ENCODE measurements around the gene UBE2E3. TPM values are rescaled to one million over a fixed set of nuclear protein-coding genes. Genes with fewer than 3 reads are reported as not detected.
"Not testable (repeated sequence)": the region's sequence is repeated elsewhere in the genome, so short reads cannot be mapped to it uniquely, and the experiment has no call there.

UBE2E3 gene
- total RNA-seq, 1 donor from 2014 or later, result 74.2 TPM

DNA sequence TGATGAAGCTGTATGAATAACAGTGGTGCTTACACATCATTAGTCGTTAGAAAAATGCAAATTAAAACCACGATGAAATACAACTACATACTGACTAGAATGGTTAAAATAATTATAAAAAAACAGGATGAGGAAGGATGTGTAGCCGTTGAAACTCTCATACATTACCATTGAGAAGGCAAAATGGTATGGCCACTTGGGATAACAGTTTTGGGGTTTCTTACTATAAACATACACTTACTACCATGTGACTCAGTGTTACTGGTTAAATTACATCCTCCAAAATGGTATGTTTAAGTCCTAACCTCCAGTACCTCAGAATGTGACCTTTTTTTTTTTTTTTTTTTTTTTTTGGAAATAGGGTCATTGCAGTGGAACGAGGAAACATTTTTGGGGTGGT is 58.4 kb downstream of the UBE2E3 start:
- no peaks in the 10 kb centered on the region for H3K27me3 Mint-ChIP-seq (ENCODE audit: low read depth)
- DNase-seq (ENCODE audit: low spot score), result no peak
- peaks cover 11% of the 10 kb centered on the region for H3K4me1 Mint-ChIP-seq (ENCODE audit: low read depth)

DNA sequence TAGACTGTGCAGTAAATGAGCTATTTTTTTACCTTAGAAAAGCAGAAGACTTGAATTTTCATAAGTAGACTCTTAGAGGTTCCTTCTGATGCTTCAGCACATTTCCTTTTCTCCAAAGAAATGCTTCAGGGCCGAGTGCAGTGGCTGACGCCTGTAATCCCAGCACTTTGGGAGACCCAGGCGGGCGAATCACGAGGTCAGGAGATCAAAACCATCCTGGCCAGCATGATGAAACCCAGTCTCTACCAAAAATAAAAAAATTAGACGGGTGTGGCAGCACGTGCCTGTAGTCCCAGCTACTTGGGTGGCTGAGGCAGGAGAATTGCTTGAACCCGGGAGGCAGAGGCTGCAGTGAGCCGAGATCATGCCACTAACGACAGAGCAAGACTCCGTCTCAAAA is 60.4 kb downstream of the UBE2E3 start:
- not testable (repeated sequence) for H3K9me3 Mint-ChIP-seq (ENCODE audit: low read depth); DNase-seq (ENCODE audit: low spot score); H3K4me3 Mint-ChIP-seq (ENCODE audit: unreplicated experiment); H3K27ac Mint-ChIP-seq (ENCODE audit: unreplicated experiment); H3K27me3 Mint-ChIP-seq (ENCODE audit: low read depth); H3K36me3 Mint-ChIP-seq (ENCODE audit: low read depth); H3K4me1 Mint-ChIP-seq (ENCODE audit: low read depth)

More for the DNA sequence above, 58.4 kb downstream of the UBE2E3 start:
- Mint-ChIP-seq H3K27ac (ENCODE audit: unreplicated experiment) (no peak overlapping the region), H3K36me3 (ENCODE audit: low read depth) (no peaks in the 10 kb centered on the region), H3K9me3 (ENCODE audit: low read depth) (no peaks in the 10 kb centered on the region), H3K4me3 (ENCODE audit: unreplicated experiment) (no peak overlapping the region)
- TF ChIP-seq, protein P1, sequence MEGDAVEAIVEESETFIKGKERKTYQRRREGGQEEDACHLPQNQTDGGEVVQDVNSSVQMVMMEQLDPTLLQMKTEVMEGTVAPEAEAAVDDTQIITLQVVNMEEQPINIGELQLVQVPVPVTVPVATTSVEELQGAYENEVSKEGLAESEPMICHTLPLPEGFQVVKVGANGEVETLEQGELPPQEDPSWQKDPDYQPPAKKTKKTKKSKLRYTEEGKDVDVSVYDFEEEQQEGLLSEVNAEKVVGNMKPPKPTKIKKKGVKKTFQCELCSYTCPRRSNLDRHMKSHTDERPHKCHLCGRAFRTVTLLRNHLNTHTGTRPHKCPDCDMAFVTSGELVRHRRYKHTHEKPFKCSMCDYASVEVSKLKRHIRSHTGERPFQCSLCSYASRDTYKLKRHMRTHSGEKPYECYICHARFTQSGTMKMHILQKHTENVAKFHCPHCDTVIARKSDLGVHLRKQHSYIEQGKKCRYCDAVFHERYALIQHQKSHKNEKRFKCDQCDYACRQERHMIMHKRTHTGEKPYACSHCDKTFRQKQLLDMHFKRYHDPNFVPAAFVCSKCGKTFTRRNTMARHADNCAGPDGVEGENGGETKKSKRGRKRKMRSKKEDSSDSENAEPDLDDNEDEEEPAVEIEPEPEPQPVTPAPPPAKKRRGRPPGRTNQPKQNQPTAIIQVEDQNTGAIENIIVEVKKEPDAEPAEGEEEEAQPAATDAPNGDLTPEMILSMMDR (IDR thresholded peaks at IDR 0.05), result no peak

DNA sequence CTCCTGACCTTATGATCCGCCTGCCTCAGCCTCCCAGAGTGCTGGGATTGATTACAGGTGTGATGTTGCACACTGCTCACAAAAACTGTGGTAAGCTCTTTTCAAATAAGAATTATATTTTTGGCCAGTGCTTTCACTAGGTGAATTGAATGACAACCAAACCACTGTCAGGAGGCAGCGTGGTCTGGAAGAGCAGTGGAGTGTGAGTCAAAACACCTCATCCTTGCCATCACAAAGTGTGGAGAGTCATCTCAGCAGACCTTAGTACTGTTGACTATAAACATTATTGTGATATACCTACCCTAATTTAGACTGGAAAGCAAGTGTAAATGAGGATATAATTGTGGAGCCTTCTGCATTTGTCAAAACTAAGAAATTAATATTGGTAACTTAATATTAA is 61.3 kb downstream of the UBE2E3 start:
- Mint-ChIP-seq H3K36me3 (ENCODE audit: low read depth) (no peaks in the 10 kb centered on the region), H3K9me3 (ENCODE audit: low read depth) (no peaks in the 10 kb centered on the region), H3K4me3 (ENCODE audit: unreplicated experiment) (no peak overlapping the region), H3K4me1 (ENCODE audit: low read depth) (peaks cover 5% of the 10 kb centered on the region), H3K27ac (ENCODE audit: unreplicated experiment) (no peak overlapping the region), H3K27me3 (ENCODE audit: low read depth) (no peaks in the 10 kb centered on the region)
- TF ChIP-seq, protein P1 (IDR thresholded peaks at IDR 0.05), result no peak
- no peak for DNase-seq (ENCODE audit: low spot score)

DNA sequence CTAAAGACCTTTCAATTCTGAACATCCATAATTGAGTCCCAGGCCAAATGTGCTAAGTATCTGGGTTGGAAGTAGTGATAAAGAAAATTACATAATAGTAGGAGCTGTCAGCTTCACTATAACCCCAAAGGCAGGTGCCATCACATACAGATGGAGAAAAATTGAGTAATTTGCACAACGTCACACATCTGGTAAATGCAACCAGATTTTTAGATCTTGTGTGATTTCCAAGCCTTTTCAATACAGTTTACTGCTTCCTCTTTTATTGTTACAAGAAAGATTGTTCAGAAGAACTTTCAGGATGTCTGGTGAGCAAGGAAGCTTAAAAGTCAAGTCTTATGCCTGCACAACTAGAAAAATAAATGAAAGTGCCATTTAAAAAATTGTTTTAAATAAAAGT is 62.3 kb downstream of the UBE2E3 start:
- no peak for DNase-seq (ENCODE audit: low spot score)
- TF ChIP-seq, protein P1 (IDR thresholded peaks at IDR 0.05), result no peak
- no peaks in the 10 kb centered on the region for H3K27me3 Mint-ChIP-seq (ENCODE audit: low read depth)
- H3K4me3 Mint-ChIP-seq (ENCODE audit: unreplicated experiment), result no peak overlapping the region
- no peaks in the 10 kb centered on the region for H3K9me3 Mint-ChIP-seq (ENCODE audit: low read depth)
- H3K27ac Mint-ChIP-seq (ENCODE audit: unreplicated experiment), result no peak overlapping the region
- no peaks in the 10 kb centered on the region for H3K36me3 Mint-ChIP-seq (ENCODE audit: low read depth)
- no peaks in the 10 kb centered on the region for H3K4me1 Mint-ChIP-seq (ENCODE audit: low read depth)

DNA sequence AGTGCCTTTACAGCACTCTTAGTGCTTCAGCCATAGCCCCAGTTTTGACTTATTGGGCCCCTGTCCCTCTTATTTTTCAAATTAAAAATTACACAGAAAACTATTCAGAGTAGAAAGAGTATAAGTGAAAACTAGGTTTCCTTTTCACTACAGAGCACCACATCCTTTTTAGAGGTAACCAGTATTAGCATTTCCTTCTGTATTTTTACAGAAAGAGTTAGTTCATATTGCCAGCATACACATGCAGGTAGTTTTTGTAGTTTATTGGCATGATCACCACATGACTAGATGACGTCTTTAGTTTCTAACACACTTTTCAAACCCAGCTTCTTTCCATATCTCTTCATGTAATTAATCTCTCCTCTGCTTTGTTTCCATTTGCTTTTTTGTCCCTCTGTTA is 66.4 kb downstream of the UBE2E3 start:
- TF ChIP-seq, protein P1 (IDR thresholded peaks at IDR 0.05), result no peak
- H3K27me3 Mint-ChIP-seq (ENCODE audit: low read depth), result no peaks in the 10 kb centered on the region
- H3K9me3 Mint-ChIP-seq (ENCODE audit: low read depth), result no peaks in the 10 kb centered on the region
- H3K4me3 Mint-ChIP-seq (ENCODE audit: unreplicated experiment), result no peak overlapping the region
- no peak for DNase-seq (ENCODE audit: low spot score)
- no peaks in the 10 kb centered on the region for H3K4me1 Mint-ChIP-seq (ENCODE audit: low read depth)
- H3K27ac Mint-ChIP-seq (ENCODE audit: unreplicated experiment), result no peak overlapping the region
- no peaks in the 10 kb centered on the region for H3K36me3 Mint-ChIP-seq (ENCODE audit: low read depth)

DNA sequence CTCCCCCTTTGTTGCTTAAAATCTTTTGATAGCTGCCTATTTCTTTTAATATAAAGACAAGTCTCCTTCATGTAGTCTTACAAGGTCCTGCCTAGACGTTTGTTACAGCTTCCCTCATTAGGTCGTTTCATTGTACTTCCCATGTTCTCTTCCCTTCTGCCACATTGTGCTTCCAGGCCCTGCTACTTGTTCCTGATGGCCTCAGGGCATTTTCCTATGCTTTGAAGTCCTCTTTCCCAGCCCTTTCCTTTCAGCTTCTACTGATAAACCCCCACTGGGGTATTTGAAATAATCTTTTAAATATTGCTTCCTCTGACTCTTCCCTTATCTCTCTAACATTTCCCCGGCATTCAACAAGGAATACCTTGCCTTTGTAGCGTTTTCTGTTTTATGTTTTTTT is 67.4 kb downstream of the UBE2E3 start:
- no peak overlapping the region for H3K27ac Mint-ChIP-seq (ENCODE audit: unreplicated experiment)
- H3K36me3 Mint-ChIP-seq (ENCODE audit: low read depth), result no peaks in the 10 kb centered on the region
- no peaks in the 10 kb centered on the region for H3K27me3 Mint-ChIP-seq (ENCODE audit: low read depth)
- H3K4me3 Mint-ChIP-seq (ENCODE audit: unreplicated experiment), result no peak overlapping the region
- no peak for DNase-seq (ENCODE audit: low spot score)
- TF ChIP-seq, protein P1 (IDR thresholded peaks at IDR 0.05), result no peak
- H3K4me1 Mint-ChIP-seq (ENCODE audit: low read depth), result no peaks in the 10 kb centered on the region
- H3K9me3 Mint-ChIP-seq (ENCODE audit: low read depth), result no peaks in the 10 kb centered on the region

Data from chondrocyte (in vitro differentiated cells).